Stimulated activated CD8-positive, alpha-beta memory T cell treated with anti-CD3 and anti-CD28 coated beads, Interleukin-15, amount 100 ng/mL, for 24 hours (primary cell): Measurements from ENCODE around the gene TRIP12.
"Not testable (repeated sequence)": the region's sequence is repeated elsewhere in the genome, so short reads cannot be mapped to it uniquely, and the experiment has no call there.

Source experiments
- DNase-seq: peaks from one replicate; pipeline ENCODE4 v3.0.0-alpha.2; 2020; ENCODE audit warnings: low read depth

Gene TRIP12

GRCh38 chr2:229920011-229920641 lies 1.7 kb downstream of the TRIP12 start:
- peak; percentile 6 for DNase-seq

DNA sequence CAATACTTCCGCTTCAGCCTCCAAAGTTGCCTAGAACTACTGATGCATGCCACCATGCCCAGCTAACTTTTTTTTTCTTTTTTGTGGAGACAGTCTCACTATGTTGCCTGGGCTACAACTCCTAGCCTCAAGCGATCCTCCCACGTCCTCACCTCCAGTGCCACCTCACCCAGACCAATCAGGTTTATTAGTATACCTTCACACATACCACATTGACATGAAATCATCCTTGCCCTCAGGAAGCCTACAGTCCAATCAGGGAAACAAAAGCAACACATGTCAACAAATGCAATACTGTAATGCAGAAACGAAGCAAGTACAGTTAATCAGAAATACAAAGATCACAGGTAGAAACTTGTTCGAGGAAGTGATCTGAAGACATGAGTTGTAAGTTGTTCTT lies 4.0 kb downstream of the TRIP12 start:
- DNase-seq = no peak

GRCh38 chr2:229914171-229914570 lies 7.6 kb downstream of the TRIP12 start:
- DNase-seq = no peak

GRCh38 chr2:229910832-229911412 lies 10.9 kb downstream of the TRIP12 start:
- no peak for DNase-seq

- DNase-seq = no peak
Observed at GRCh38 chr2:229910147-229910831, 11.5 kb downstream of the TRIP12 start.

- no peak for DNase-seq
Observed at GRCh38 chr2:229909090-229909489, 12.7 kb downstream of the TRIP12 start.

- DNase-seq = no peak
Observed at GRCh38 chr2:229905601-229906000, 16.2 kb downstream of the TRIP12 start.

DNA sequence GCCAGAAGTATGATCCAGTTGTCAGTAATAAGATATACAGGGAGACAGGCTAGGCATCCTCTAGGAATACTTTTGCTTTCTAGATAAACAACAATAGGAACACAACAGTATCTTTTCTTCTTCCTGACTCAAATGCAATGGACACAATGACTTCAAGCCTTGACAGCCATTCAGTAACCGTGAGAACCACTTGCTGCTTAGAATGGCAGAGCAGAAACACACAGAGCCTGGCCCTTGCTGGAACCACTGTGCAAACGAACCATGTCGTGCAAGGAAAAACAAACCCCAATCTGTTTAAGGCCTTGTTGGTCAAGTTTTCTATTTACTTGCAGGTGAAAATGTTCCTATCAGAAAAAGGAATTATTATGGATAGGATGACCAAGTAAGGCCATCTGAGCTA lies 18.8 kb downstream of the TRIP12 start:
- no peak for DNase-seq

DNA sequence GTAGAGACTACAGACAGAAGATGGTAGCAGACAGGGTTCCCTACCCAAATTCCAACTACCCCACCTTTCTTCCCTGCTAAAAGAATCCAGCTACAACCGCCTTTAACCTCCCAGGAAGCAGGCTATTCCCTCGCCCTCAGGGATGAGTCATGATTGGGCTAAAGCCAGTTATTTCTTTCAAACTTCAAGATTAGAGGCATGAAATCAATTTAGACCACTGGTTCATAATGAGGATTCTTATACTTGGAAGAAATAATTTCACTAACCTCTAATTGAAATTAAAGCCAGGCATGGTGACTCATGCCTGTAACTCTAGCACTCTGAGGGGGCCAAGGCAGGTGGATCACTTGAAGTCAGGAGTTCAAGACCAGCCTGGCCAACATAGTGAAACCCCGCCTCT lies 20.0 kb downstream of the TRIP12 start:
- no peak for DNase-seq

DNA sequence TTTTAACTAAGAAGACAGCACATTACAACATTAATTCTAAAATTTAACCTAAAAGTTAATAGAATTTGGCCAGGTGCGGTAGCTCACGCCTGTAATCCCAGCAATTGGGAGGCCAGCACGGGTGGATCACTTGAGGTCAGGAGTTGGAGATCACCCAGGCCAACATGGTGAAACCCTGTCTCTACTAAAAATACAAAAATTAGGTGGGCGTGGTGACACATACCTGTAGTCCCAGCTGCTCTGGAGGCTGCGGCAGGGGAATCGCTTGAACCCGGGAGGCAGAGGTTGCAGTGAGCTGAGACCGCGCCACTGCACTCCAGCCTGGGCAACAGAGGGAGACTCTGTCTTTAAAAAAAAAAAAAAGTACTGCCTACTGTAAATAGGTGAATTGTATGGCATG lies 21.3 kb downstream of the TRIP12 start:
- not testable (repeated sequence) for DNase-seq

- no peak for DNase-seq
Observed at GRCh38 chr2:229900012-229900411, 21.8 kb downstream of the TRIP12 start.

GRCh38 chr2:229899604-229900003 lies 22.2 kb downstream of the TRIP12 start:
- DNase-seq = no peak

DNA sequence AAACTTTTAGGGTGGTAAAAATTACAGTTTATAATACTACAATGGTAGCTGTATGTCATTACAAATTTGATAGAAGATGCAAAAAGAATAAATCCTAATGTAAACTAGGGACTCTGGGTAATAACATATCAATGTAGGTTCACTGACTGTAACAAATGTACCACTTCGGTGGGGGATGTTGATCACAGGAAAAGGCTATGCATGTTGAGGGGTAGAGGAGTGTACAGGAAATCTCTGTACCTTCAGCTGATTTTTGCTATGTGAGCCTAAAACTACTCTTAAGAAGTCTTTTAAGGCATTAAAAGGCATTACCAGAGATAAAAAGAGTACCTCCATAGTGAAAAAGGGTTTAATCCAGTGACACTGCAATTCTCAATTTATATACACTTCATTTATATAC lies 25.0 kb downstream of the TRIP12 start:
- DNase-seq = no peak

GRCh38 chr2:229889023-229889422 lies 32.8 kb downstream of the TRIP12 start:
- no peak for DNase-seq

- DNase-seq = no peak
Observed at GRCh38 chr2:229888031-229888430, 33.8 kb downstream of the TRIP12 start.

DNA sequence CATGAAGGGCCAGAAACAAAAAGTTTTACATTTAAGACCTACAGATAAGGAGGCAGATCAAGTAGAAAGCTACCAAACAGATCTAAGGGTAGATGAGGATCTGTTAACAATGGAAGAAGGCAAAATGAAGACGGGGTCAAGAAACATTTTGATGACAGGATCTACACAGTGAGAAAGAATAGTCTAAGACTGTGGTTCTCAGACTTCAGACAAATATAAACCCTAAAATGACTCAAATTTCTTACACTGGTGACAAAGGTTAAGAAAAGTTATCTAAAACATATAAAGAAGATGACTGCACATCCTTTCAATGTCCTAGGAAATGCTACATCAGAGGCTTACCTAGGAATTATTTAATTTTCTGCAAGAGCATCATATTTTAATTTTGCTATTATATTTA lies 34.4 kb downstream of the TRIP12 start:
- DNase-seq = no peak

GRCh38 chr2:229884775-229885699 lies 36.8 kb downstream of the TRIP12 start:
- no peak for DNase-seq

DNA sequence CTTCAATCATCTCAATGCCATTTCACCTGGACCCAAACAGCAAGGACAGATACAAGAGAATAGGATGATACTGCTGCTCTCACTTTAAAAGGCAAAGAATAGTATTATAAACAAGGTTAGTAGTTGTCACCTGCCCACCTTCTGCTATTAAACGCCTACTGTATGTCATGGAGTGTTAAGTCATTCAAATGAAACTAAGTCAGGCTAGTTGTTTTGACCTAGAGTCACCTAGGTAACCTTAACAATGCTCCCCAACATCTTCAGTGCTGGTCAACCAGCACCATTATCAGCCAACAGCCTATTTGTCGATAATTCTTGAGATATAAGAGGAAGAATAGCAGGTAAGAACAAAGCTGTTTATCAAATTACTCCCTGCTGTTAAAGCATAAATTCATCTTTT lies 39.2 kb downstream of the TRIP12 start:
- no peak for DNase-seq

GRCh38 chr2:229880892-229881586 lies 40.8 kb downstream of the TRIP12 start:
- DNase-seq = no peak

DNA sequence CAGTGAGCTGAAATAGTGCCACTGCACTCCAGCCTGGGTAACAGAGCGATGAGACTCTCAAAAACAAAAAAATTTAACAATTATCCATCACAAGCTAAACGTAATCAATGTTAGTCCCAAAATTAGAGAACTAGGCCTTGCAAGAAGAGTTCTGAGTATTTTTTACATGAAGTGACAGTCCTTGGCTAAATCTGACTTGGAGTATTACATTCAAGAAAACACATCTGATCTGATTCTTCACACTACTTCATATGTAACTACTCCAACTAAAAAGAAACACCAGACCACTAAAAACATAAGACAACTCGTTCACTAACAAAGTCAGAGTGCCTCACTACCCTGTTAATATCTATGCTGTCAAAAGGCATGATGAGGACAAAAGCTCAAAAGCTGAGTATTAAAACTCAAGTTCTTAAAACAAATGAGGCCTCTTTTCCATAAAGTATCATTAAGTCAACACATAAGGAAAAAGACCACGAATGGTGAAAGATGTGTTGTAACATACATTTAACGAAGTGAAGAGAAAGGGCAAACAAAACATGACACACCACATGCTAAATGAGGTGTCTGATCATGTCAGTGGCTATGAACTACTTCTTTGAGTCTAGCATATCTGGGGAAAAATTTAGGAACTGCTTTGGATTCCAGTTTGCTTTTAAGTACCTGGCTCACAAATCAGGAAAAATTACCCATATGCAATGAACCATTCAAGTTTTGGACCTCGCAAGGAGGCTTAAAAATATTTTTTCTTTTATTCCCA lies 42.4 kb downstream of the TRIP12 start:
- no peak for DNase-seq

DNA sequence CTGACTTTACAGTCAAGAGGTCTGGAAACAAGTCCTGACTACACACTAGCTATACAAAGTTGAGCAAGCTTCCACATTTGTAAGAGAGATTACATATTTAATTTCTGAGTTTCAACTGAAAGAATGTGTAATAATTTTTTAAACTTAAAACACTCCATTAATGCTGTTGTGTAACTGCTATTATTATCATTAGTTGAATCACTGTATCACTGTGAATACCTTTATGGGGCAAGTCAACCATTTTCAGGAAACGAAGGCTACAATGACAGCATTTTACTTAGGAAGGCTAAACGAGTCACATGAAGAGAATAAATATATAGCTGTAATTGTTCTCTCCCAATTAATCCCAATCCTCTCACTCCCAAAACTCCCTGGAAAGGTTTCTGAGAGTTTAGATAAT lies 46.3 kb downstream of the TRIP12 start:
- no peak for DNase-seq
